Measurements from ENCODE around the gene FKBP11. TPM values are rescaled to one million over a fixed set of nuclear protein-coding genes. Genes with fewer than 3 reads are reported as not detected.

Gene FKBP11
- total and polyA plus RNA-seq, 2 of the 8 experiments (the other 6 are each of a cell fraction or from before 2014, with no cell fraction given): 45.7 to 65.1 TPM

GRCh38 chr12:48903363-48903981, 21.8 kb downstream of the FKBP11 start:
- Histone ChIP-seq H4K20me1 (replicated peaks in 1 of 2; ENCODE audit: control insufficient read depth in 1 of 2, insufficient read depth in 2 of 2, low read length in 2 of 2) (no peaks in the 10 kb centered on the region), H2BK15ac (ENCODE audit: low read length) (no peak overlapping the region), H2BK12ac (ENCODE audit: low read depth, low read length) (no peak overlapping the region), H2BK120ac (replicated peaks; ENCODE audit: low read depth, low read length) (no peak overlapping the region), H3K36me3 (ENCODE audit: control insufficient read depth in 2 of 4, insufficient read depth in 4 of 4, low read length in 3 of 4) (no peaks in the 10 kb centered on the region), H2BK20ac (ENCODE audit: low read length) (no peak overlapping the region), H2AFZ (ENCODE audit: low read length) (no peak overlapping the region), H3K23me2 (ENCODE audit: low read depth, low read length) (no peaks in the 10 kb centered on the region; the same call in 1 of the 2 replicates), H4K91ac (replicated peaks; ENCODE audit: insufficient read length, low read length) (no peak overlapping the region), H4K5ac (ENCODE audit: insufficient read length, low read depth, low read length) (no peak overlapping the region), H3K9me3 (ENCODE audit: insufficient read depth in 2 of 2, low read depth in 1 of 2, low read length in 1 of 2) (no peaks in the 10 kb centered on the region), H3K4me3 (ENCODE audit: extremely low read depth in 1 of 4, insufficient read depth in 2 of 4, low read depth in 3 of 4, low read length in 4 of 4) (no peak overlapping the region), H3K79me1 (ENCODE audit: low read depth, low read length) (no peaks in the 10 kb centered on the region), H3K79me2 (ENCODE audit: control insufficient read depth in 1 of 2, insufficient read depth in 2 of 2, low read length in 2 of 2) (no peaks in the 10 kb centered on the region), H3K4me2 (ENCODE audit: insufficient read depth in 1 of 2, low read depth in 2 of 2, low read length in 2 of 2) (peak overlapping the region in 1 of 2 experiments; percentile 40; a peak in 1 of 4 replicates), H3K14ac (ENCODE audit: insufficient read length) (no peak overlapping the region), H2AK5ac (ENCODE audit: low read depth, low read length) (0 out of 2 replicates have a peak overlapping the region, but pooled peaks have one; percentile 6), H2BK5ac (ENCODE audit: low read depth, low read length) (no peak overlapping the region), H3K9ac (replicated peaks in 1 of 4; ENCODE audit: extremely low read depth in 1 of 4, low read depth in 3 of 4, low read length in 3 of 4) (no peak overlapping the region), H3K56ac (replicated peaks; ENCODE audit: insufficient read length, low read depth, low read length) (no peak overlapping the region), H4K8ac (ENCODE audit: extremely low read depth, insufficient read depth, low read length) (peak overlapping the region; percentile 82; the same call in 1 of the 2 replicates), H3K4ac (replicated peaks; ENCODE audit: insufficient read length, low read depth, low read length) (no peak overlapping the region), H3K27me3 (replicated peaks in 1 of 4; ENCODE audit: control insufficient read depth in 3 of 4, extremely low read depth in 1 of 4, insufficient read depth in 3 of 4, low read length in 3 of 4) (no peaks in the 10 kb centered on the region), H3K27ac (ENCODE audit: low read depth, low read length) (no peak overlapping the region), H3K23ac (ENCODE audit: insufficient read length) (no peak overlapping the region), H3K18ac (ENCODE audit: extremely low read depth, low read length) (no peak overlapping the region), H3K4me1 (replicated peaks in 1 of 4; ENCODE audit: control insufficient read depth in 3 of 4, insufficient read depth in 4 of 4, low read length in 3 of 4) (0 out of 7 replicates have a peak, but pooled peaks cover 0 to 2% (median 0%) of the 10 kb centered on the region in 4 experiments)
- WGBS, 2 experiments (ENCODE audit: extremely low coverage in 1 of 2, insufficient coverage in 1 of 2, insufficient read length in 1 of 2, insufficient replicate concordance in 2 of 2, low coverage in 1 of 2, low lambda C conversion rate in 2 of 2, missing lambda C conversion rate in 1 of 2): 73% methylated on average over 20 of the region's 20 CpGs; no CpG with 5 or more reads in 1 of the 2 experiments
- ChIA-PET CTCF (ENCODE audit: partially characterized antibody) (interaction anchor here (0.8 to 6.8 kb wide), 32 partner anchors 9 to 150 kb away, joined by 3 to 79 read pairs (median 5); partner anchors contain the start of genes DDX23, FKBP11, RND1 and WNT1), POLR2A (ENCODE audit: partially characterized antibody) (interaction anchor here (0.9 to 4.5 kb wide), 8 partner anchors 9 to 51 kb away, joined by 3 to 21 read pairs (median 4); partner anchors contain the start of genes DDX23, FKBP11 and RND1)
- TF ChIP-seq NRF1 (IDR thresholded peaks at IDR 0.05; ENCODE audit: low read depth, low read length) (no peak), CEBPB (IDR thresholded peaks at IDR 0.05; ENCODE audit: low read depth, low read length) (peak; percentile 12; the same call in 1 of the 2 replicates)
- FAIRE-seq (no peak), DNase-seq (ENCODE audit: low read depth in 1 of 2, low spot score in 2 of 2) (no peak)

Data from H1 (cell line).